ENCODE data around the gene MRPS2.

Gene MRPS2

DNA sequence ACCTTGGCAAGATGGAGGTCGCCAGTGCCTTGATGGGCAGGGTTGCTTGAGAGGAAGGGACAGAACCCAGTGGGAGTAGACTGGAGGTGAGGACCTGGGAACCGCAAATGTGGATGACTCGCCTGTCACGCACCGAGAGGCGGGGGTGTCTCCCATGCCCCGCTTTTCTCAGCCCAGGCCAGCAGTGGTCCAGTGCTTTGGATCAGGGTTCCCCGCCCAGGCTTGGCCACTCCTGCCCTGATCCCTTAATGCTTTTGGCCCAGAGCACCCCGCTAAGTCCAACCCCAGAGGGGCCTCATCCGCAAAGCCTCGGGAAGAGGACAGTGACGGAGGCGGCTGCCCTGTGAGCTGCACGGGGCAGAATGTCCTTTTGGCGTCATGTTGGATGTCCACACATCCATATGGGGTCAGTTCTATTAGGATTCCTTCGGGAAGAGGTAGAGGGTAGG lies 2.4 kb downstream of the MRPS2 start:
- Histone ChIP-seq H3K36me3 (ENCODE audit: control insufficient read depth in 1 of 2, insufficient read depth in 2 of 2, low read length in 2 of 2) (peaks cover 9 to 28% of the 10 kb centered on the region in 2 donors), H3K27me3 (ENCODE audit: low read depth, low read length) (no peaks in the 10 kb centered on the region), H3K27ac (ENCODE audit: low read length) (no peak overlapping the region), H3K4me3 (ENCODE audit: low read depth in 1 of 2, low read length in 2 of 2) (no peak overlapping the region), H3K9me3 (ENCODE audit: control insufficient read depth in 1 of 2, low read length in 2 of 2) (no peaks in the 10 kb centered on the region), H3K4me1 (ENCODE audit: control insufficient read depth in 1 of 2, insufficient read depth in 2 of 2, low read length in 2 of 2) (peaks cover 6 to 27% of the 10 kb centered on the region in 2 donors)

DNA sequence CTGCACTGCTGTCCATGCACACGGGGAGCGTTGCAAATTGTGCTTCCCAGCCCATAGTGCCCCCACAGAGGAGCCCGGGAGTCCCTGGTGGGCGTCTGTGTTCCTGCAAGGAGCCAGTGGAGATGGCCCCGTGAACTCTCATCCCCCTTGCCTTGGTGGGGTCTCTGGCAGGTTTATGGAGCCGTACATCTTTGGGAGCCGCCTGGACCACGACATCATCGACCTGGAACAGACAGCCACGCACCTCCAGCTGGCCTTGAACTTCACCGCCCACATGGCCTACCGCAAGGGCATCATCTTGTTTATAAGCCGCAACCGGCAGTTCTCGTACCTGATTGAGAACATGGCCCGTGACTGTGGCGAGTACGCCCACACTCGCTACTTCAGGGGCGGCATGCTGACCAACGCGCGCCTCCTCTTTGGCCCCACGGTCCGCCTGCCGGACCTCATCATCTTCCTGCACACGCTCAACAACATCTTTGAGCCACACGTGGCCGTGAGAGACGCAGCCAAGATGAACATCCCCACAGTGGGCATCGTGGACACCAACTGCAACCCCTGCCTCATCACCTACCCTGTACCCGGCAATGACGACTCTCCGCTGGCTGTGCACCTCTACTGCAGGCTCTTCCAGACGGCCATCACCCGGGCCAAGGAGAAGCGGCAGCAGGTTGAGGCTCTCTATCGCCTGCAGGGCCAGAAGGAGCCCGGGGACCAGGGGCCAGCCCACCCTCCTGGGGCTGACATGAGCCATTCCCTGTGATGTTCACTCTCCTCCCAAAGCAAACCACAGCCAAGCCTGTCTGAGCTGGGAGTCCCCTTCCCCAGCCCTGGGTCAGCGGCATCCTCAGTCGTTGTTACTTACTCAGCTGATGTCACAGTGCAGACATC lies 3.1 kb downstream of the MRPS2 start:
- Histone ChIP-seq H3K9me3 (ENCODE audit: control insufficient read depth in 1 of 2, low read length in 2 of 2) (no peaks in the 10 kb centered on the region), H3K36me3 (ENCODE audit: control insufficient read depth in 1 of 2, insufficient read depth in 2 of 2, low read length in 2 of 2) (peaks cover 9 to 28% of the 10 kb centered on the region in 2 donors), H3K4me3 (ENCODE audit: low read depth in 1 of 2, low read length in 2 of 2) (no peak overlapping the region), H3K27me3 (ENCODE audit: low read depth, low read length) (no peaks in the 10 kb centered on the region), H3K27ac (ENCODE audit: low read length) (no peak overlapping the region), H3K4me1 (ENCODE audit: control insufficient read depth in 1 of 2, insufficient read depth in 2 of 2, low read length in 2 of 2) (peaks cover 6 to 27% of the 10 kb centered on the region in 2 donors)

DNA sequence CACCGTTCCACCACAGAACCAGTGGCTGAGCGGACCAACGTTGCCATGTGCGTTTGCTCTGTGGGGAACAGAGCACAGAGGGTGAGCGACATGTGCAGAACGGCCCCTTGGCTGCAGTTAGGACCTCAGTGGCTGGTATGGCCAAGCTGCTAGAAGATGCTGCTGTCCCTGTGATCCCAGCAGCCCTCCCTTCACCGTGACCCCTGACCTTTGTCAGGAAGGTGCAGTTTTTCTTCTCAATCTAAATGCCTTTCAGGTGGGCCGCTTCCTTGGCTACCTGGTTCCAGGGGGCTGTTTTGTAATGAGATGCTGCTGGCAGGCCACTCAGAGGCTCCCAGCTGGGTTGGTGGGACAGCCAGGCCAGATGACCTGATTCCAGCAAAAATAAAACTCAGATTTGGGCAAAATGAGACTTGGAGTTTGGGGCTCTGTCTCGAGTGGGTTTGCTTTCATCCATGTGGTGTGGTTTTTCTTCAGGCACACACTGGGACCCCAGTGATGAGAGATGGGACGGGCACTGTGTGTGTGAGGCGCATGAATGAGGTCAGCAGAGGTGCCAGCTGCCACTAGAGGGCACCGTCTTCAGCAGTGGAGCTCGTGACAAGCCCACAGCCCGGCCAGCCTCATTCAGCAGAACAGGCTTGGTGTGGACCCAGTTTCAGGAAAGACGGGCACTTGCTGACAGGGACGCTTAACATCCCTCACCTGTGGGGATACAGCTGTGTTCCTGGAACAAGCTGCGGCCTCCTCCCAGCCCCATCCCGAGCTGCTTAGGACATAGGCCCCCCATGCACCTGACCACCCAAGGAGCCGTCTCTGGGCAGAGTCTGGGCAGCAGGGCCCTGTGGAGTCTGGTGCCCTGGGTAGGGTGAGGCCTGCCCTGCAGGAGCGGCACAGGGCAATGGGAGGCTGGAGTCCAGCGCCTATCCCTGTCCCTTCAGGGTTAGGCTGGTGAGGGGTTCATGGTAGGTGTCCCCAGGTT lies 4.1 kb downstream of the MRPS2 start:
- Histone ChIP-seq H3K27me3 (ENCODE audit: low read depth, low read length) (no peaks in the 10 kb centered on the region), H3K9me3 (ENCODE audit: control insufficient read depth in 1 of 2, low read length in 2 of 2) (peaks cover 0 to 4% of the 10 kb centered on the region in 2 donors), H3K4me3 (ENCODE audit: low read depth in 1 of 2, low read length in 2 of 2) (no peak overlapping the region), H3K27ac (ENCODE audit: low read length) (no peak overlapping the region), H3K36me3 (ENCODE audit: control insufficient read depth in 1 of 2, insufficient read depth in 2 of 2, low read length in 2 of 2) (peaks cover 9 to 28% of the 10 kb centered on the region in 2 donors), H3K4me1 (ENCODE audit: control insufficient read depth in 1 of 2, insufficient read depth in 2 of 2, low read length in 2 of 2) (peaks cover 6 to 21% of the 10 kb centered on the region in 2 donors)

DNA sequence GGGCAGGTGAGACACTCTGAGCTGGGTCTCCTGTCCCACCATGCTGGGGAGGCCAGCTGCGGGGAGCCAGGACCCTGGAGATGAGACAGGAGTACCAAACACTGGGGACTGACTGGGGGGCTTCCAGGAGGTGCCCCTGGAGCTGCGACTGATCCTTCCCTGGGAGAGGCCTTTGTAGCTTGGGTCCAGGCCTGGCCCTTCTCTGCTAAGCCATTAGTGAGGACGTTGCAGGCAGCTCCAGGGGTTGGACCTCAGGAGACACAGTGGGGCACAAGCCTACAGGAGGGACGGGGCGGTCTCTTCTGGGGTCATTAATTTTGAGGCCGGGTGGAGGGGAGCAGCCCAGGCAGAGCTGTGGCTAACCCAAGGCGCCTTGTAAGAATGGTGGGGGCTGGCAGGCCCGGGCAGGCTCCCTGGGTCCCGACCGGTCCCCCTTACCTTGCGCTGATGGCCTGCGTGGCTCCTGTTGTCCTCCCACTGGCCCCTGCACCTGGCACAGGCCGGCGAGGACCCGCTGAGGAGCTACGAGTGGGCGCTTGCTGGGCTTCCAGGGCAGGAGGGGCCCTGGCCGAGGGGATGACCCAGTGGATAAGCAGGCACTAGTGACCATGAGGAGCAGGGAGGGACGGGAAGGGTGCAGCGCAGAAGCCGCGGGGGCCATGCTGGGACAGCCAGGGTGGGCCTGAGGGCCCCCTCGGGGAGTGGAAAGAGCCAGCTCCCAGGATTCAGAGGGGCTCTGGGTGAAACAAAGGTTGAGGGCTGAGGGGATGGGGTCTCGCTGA lies 5.1 kb downstream of the MRPS2 start:
- Histone ChIP-seq H3K27ac (ENCODE audit: low read length) (no peak overlapping the region), H3K27me3 (ENCODE audit: low read depth, low read length) (no peaks in the 10 kb centered on the region), H3K4me1 (ENCODE audit: control insufficient read depth in 1 of 2, insufficient read depth in 2 of 2, low read length in 2 of 2) (peaks cover 6 to 20% of the 10 kb centered on the region in 2 donors), H3K36me3 (ENCODE audit: control insufficient read depth in 1 of 2, insufficient read depth in 2 of 2, low read length in 2 of 2) (peaks cover 9 to 28% of the 10 kb centered on the region in 2 donors), H3K4me3 (ENCODE audit: low read depth in 1 of 2, low read length in 2 of 2) (no peak overlapping the region), H3K9me3 (ENCODE audit: control insufficient read depth in 1 of 2, low read length in 2 of 2) (peaks cover 0 to 4% of the 10 kb centered on the region in 2 donors)

DNA sequence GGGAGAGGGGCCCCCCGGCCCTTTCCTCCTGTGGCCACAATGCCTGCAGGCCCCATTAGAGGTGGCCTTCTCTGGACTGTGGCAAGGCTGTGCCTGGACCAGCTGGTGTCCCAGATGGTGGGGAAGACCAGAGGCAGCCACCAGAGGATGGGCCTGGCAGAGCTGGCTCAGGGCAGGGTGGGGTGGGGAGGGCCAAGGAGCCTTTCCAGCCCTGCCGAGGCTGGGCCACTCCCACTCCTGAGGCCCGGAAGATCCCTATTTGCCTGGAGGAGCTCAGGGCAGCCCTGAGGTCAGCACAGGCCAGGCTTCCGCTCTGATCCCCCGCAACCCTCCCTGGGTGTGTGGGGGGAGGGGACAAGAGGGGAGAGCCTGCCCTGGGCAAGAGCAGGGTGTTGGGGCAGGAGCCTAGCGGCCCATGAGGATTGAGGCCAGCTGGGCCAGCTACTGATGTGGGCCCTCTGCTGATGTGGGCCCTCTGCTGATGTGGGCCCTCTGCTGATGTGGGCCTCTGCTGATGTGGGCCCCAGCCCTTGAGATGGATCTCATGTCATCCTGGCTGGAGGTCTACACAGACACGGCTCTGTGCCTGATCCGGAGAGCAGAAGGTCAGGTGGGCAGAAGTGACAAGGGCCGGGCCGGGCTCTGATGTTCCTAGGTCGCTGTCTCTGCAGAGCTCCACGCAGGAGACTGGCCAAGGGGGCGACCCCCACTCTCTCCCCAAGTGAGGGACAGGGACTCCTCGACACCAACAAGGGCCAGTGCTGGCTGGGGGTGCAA lies 6.0 kb downstream of the MRPS2 start:
- Histone ChIP-seq H3K36me3 (ENCODE audit: control insufficient read depth in 1 of 2, insufficient read depth in 2 of 2, low read length in 2 of 2) (peaks cover 9 to 28% of the 10 kb centered on the region in 2 donors), H3K27ac (ENCODE audit: low read length) (no peak overlapping the region), H3K4me1 (ENCODE audit: control insufficient read depth in 1 of 2, insufficient read depth in 2 of 2, low read length in 2 of 2) (peaks cover 6 to 16% of the 10 kb centered on the region in 2 donors), H3K9me3 (ENCODE audit: control insufficient read depth in 1 of 2, low read length in 2 of 2) (peaks cover 0 to 4% of the 10 kb centered on the region in 2 donors), H3K4me3 (ENCODE audit: low read depth in 1 of 2, low read length in 2 of 2) (no peak overlapping the region), H3K27me3 (ENCODE audit: low read depth, low read length) (no peaks in the 10 kb centered on the region)

DNA sequence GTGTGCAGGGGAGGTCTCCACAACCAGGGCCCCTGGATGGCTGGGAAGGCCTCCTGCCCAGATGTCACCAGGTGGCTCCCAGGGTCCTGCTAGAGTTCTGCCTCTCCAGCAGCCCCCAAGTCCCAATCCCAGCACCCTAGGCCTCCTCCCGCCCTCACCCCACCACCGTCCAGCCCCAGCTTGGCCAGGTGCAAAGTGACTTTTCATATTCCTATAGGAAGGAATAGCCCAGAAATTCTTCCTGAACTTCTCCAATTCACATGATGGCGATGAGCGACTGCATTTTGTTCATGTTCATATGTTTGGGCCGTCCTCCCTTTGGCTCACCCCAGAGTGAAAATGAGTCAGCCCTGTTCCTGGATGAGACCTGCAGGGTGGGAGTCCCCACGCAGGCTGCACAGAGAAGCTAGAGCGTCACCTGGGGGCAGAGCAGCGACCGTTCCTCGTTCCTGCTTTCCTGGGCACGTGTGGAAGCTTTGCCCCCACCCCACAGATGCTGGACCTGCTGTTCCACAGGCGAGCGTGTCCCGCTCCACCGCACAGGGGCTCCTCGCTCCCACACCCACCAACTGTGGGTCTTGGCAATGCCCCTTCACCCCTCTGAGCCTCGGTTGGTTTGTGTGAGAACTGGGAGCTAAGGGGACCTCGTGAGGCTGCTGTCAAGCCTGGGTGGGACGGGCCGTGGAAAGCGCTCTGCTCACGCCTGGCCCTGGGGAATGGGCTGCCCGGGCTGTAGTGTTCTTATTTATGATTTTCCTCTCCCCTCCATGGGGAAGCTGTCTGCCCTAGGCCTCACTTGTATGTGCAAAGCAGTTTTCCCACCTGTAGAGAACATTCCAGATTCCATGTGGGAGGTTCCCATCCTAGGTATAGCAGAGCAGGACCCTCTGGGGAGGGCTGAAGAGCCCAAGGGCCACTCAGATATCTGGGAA lies 6.9 kb downstream of the MRPS2 start:
- no peak overlapping the region for H3K27ac ChIP-seq (ENCODE audit: low read length)
- peaks cover 0 to 4% of the 10 kb centered on the region in 2 donors for H3K9me3 ChIP-seq (ENCODE audit: control insufficient read depth in 1 of 2, low read length in 2 of 2)
- peaks cover 9 to 28% of the 10 kb centered on the region in 2 donors for H3K36me3 ChIP-seq (ENCODE audit: control insufficient read depth in 1 of 2, insufficient read depth in 2 of 2, low read length in 2 of 2)
- H3K27me3 ChIP-seq (ENCODE audit: low read depth, low read length), result no peaks in the 10 kb centered on the region
- H3K4me3 ChIP-seq (ENCODE audit: low read depth in 1 of 2, low read length in 2 of 2), result no peak overlapping the region
- peaks cover 0 to 8% of the 10 kb centered on the region in 2 donors for H3K4me1 ChIP-seq (ENCODE audit: control insufficient read depth in 1 of 2, insufficient read depth in 2 of 2, low read length in 2 of 2)

DNA sequence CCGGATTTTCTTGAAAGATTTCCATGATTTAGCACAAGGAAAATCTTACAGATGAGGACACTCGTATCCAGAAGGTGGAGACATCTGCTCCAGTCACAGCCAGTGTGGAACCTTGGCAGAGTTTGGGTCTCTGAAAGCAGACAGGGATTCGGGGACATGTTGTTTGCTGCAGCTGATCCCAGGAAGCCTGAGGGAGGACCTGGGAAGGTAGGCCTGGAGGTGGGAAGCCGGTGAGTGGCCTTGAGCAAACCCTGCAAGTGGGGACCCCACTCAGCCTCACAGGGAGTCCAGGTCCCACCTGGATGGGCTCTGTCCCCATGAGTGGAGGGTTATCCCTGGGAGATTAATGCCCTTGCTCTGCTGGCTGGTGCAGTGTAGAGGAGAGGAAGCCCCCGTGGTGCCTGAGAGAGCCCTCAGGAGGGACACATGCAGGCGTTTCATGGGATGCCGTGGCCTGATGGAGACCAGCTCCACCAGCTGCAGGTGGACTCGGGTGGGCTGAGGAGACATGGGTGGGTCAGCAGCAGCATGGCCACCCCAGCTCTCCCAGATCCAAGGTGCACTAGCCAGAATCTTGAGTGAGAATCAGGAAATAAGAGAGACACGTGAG lies 7.8 kb downstream of the MRPS2 start:
- Histone ChIP-seq H3K27ac (ENCODE audit: low read length) (no peak overlapping the region), H3K27me3 (ENCODE audit: low read depth, low read length) (no peaks in the 10 kb centered on the region), H3K36me3 (ENCODE audit: control insufficient read depth in 1 of 2, insufficient read depth in 2 of 2, low read length in 2 of 2) (peaks cover 6 to 19% of the 10 kb centered on the region in 2 donors), H3K9me3 (ENCODE audit: control insufficient read depth in 1 of 2, low read length in 2 of 2) (peaks cover 0 to 4% of the 10 kb centered on the region in 2 donors), H3K4me1 (ENCODE audit: control insufficient read depth in 1 of 2, insufficient read depth in 2 of 2, low read length in 2 of 2) (peaks cover 0 to 4% of the 10 kb centered on the region in 2 donors), H3K4me3 (ENCODE audit: low read depth in 1 of 2, low read length in 2 of 2) (no peak overlapping the region)

DNA sequence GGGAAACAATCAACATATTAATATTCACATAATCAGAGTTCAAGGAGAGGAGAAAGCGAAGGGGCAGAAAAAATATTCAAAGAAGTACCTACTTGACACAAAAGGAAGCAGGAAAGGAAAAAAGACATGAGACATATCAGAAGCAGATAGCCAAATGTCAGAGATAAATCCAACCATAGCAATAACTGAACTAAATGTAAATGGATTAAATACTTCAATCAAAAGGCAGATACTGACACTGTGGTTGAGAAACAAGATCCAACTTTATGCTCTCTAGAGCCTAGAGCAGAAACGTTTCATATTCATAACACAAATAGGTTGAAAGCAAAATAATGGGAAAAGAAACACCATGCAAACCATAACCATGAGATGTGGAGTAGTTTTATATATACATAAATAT lies 9.0 kb downstream of the MRPS2 start:
- peaks cover 1 to 8% of the 10 kb centered on the region in 2 donors for H3K36me3 ChIP-seq (ENCODE audit: control insufficient read depth in 1 of 2, insufficient read depth in 2 of 2, low read length in 2 of 2)
- no peaks in the 10 kb centered on the region for H3K27me3 ChIP-seq (ENCODE audit: low read depth, low read length)
- H3K4me3 ChIP-seq (ENCODE audit: low read depth in 1 of 2, low read length in 2 of 2), result no peak overlapping the region
- peaks cover 0 to 4% of the 10 kb centered on the region in 2 donors for H3K9me3 ChIP-seq (ENCODE audit: control insufficient read depth in 1 of 2, low read length in 2 of 2)
- H3K4me1 ChIP-seq (ENCODE audit: control insufficient read depth in 1 of 2, insufficient read depth in 2 of 2, low read length in 2 of 2), result peaks cover 0 to 4% of the 10 kb centered on the region in 2 donors
- H3K27ac ChIP-seq (ENCODE audit: low read length), result no peak overlapping the region

DNA sequence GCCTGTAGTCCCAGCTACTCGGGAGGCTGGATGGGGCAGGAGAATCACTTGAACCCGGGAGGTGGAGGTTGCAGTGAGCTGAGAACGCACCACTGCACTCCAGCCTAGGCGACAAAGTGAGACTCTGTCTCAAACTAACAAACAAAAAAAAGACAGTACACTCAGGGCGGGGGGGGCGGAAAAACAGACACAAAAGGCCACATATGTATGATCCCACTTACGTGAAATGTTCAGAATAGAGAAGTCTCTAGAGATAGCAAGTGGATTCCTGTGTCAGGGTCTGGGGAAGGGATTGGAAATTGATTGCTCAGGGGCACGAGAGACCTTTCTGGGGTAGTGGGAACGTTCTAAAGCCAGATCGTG lies 11.7 kb downstream of the MRPS2 start:
- Histone ChIP-seq H3K36me3 (ENCODE audit: control insufficient read depth in 1 of 2, insufficient read depth in 2 of 2, low read length in 2 of 2) (no peaks in the 10 kb centered on the region), H3K4me1 (ENCODE audit: control insufficient read depth in 1 of 2, insufficient read depth in 2 of 2, low read length in 2 of 2) (no peaks in the 10 kb centered on the region), H3K27me3 (ENCODE audit: low read depth, low read length) (no peaks in the 10 kb centered on the region), H3K27ac (ENCODE audit: low read length) (no peak overlapping the region), H3K4me3 (ENCODE audit: low read depth in 1 of 2, low read length in 2 of 2) (no peak overlapping the region), H3K9me3 (ENCODE audit: control insufficient read depth in 1 of 2, low read length in 2 of 2) (peaks cover 0 to 4% of the 10 kb centered on the region in 2 donors)
